HG03460 (cell line): ENCODE data around the gene P2RY10.
"Not testable (repeated sequence)": the region's sequence is repeated elsewhere in the genome, so short reads cannot be mapped to it uniquely, and the experiment has no call there.

ENCODE experiments used
- ATAC-seq: cut with Tn5 transposase; IDR thresholded peaks from one replicate; pipeline ENCODE4 v1.9.1; 2021; ENCODE audit not compliant: unreplicated experiment

P2RY10 gene

GRCh38 chrX:78945186-78945912 is at the start of gene P2RY10:
Gene P2RY10 (plus strand): TSS chrX:78945391. CDS start chrX:78960521, 15,130 bp downstream.
- ATAC-seq = peak; percentile 70

GRCh38 chrX:78922754-78923153 is 22.4 kb upstream of the P2RY10 start:
- ATAC-seq = no peak

- ATAC-seq = peak; percentile 91
Observed at GRCh38 chrX:78923198-78924015, 21.8 kb upstream of the P2RY10 start.

- ATAC-seq = no peak
Observed at GRCh38 chrX:78931814-78932213, 13.4 kb upstream of the P2RY10 start.

- ATAC-seq = no peak
Observed at GRCh38 chrX:78934866-78935265, 10.3 kb upstream of the P2RY10 start.

GRCh38 chrX:78944351-78944750 is 840 bp upstream of the P2RY10 start:
- no peak for ATAC-seq

- ATAC-seq = no peak
Observed at GRCh38 chrX:78946178-78946931, 1.2 kb downstream of the P2RY10 start.

GRCh38 chrX:78950009-78950835 is 5.0 kb downstream of the P2RY10 start:
- ATAC-seq = no peak

- no peak for ATAC-seq
Observed at GRCh38 chrX:78957049-78957767, 12.0 kb downstream of the P2RY10 start.

- peak; percentile 88 for ATAC-seq
Observed at GRCh38 chrX:78957768-78958130, 12.6 kb downstream of the P2RY10 start.

GRCh38 chrX:78958419-78959116 is 13.4 kb downstream of the P2RY10 start:
- no peak for ATAC-seq

GRCh38 chrX:78960888-78961287 is 15.7 kb downstream of the P2RY10 start:
- ATAC-seq = no peak

- ATAC-seq = no peak
Observed at GRCh38 chrX:78964598-78964997, 19.4 kb downstream of the P2RY10 start.

GRCh38 chrX:78979789-78980464 is 34.7 kb downstream of the P2RY10 start:
- peak; percentile 99 for ATAC-seq

- ATAC-seq = no peak
Observed at GRCh38 chrX:78989349-78989748, 44.2 kb downstream of the P2RY10 start.

- ATAC-seq = no peak
Observed at GRCh38 chrX:78997870-78998558, 52.8 kb downstream of the P2RY10 start.

- ATAC-seq = not testable (repeated sequence)
Observed at GRCh38 chrX:79007540-79007939, 62.3 kb downstream of the P2RY10 start.
